HEK293 (cell line): ENCODE data around the gene URGCP.

ENCODE experiments used
- EGR2 ChIP-seq: fragments of 450-650 bp; formaldehyde crosslinking; IDR thresholded peaks from 2 replicates; pipeline ENCODE4 v1.5.1; 2016; ENCODE audit warnings: low read depth, missing biosample characterization, missing genetic modification characterization
- GLIS1 ChIP-seq: fragments of 450-650 bp; formaldehyde crosslinking; IDR thresholded peaks from 2 replicates; pipeline ENCODE4 v1.5.1; 2016; ENCODE audit warnings: missing biosample characterization, missing genetic modification characterization
- PRDM2 ChIP-seq: fragments of 450-650 bp; formaldehyde crosslinking; IDR thresholded peaks from 2 replicates; pipeline ENCODE4 v1.5.1; 2016; ENCODE audit warnings: missing biosample characterization, missing genetic modification characterization, borderline replicate concordance
- RBAK ChIP-seq: fragments of 450-650 bp; formaldehyde crosslinking; IDR thresholded peaks from 2 replicates; pipeline ENCODE4 v1.5.1; 2016; ENCODE audit warnings: missing biosample characterization, missing genetic modification characterization
- ZBTB21 ChIP-seq: fragments of 450-650 bp; formaldehyde crosslinking; IDR thresholded peaks from 2 replicates; pipeline ENCODE4 v1.5.1; 2017; ENCODE audit warnings: missing biosample characterization, missing genetic modification characterization
- ZBTB49 ChIP-seq: fragments of 450-650 bp; formaldehyde crosslinking; IDR thresholded peaks from 2 replicates; pipeline ENCODE4 v1.5.1; 2016; ENCODE audit warnings: missing biosample characterization, missing genetic modification characterization, low read depth
- ZBTB6 ChIP-seq: fragments of 450-650 bp; formaldehyde crosslinking; IDR thresholded peaks from 2 replicates; pipeline ENCODE4 v1.5.1; 2017; ENCODE audit warnings: missing biosample characterization, missing genetic modification characterization
- ZFP69B ChIP-seq: fragments of 450-650 bp; formaldehyde crosslinking; IDR thresholded peaks from 2 replicates; pipeline ENCODE4 v1.5.1; 2016; ENCODE audit warnings: missing biosample characterization, missing genetic modification characterization
- ZNF112 ChIP-seq: fragments of 450-650 bp; formaldehyde crosslinking; IDR thresholded peaks from 2 replicates; pipeline ENCODE4 v1.5.0; 2017; ENCODE audit warnings: missing biosample characterization, missing genetic modification characterization
- ZNF174 ChIP-seq: fragments of 450-650 bp; formaldehyde crosslinking; IDR thresholded peaks from 2 replicates; pipeline ENCODE4 v1.5.0; 2017; ENCODE audit warnings: missing biosample characterization, mild to moderate bottlenecking, missing genetic modification characterization
- ZNF184 ChIP-seq: fragments of 450-650 bp; IDR thresholded peaks from 2 replicates; pipeline ENCODE4 v1.5.1; 2018; ENCODE audit warnings: missing biosample characterization, mild to moderate bottlenecking, missing genetic modification characterization
- ZNF354C ChIP-seq: fragments of 450-650 bp; formaldehyde crosslinking; IDR thresholded peaks from 2 replicates; pipeline ENCODE4 v1.5.1; 2016; ENCODE audit warnings: missing biosample characterization, missing genetic modification characterization, low read depth, borderline replicate concordance
- ZNF501 ChIP-seq: fragments of 450-650 bp; formaldehyde crosslinking; IDR thresholded peaks from 2 replicates; pipeline ENCODE4 v1.5.1; 2016; ENCODE audit warnings: missing biosample characterization, missing genetic modification characterization
- ZNF530 ChIP-seq: fragments of 450-650 bp; formaldehyde crosslinking; IDR thresholded peaks from 2 replicates; pipeline ENCODE4 v1.5.1; 2016; ENCODE audit warnings: low read depth, missing biosample characterization, missing genetic modification characterization
- ZNF704 ChIP-seq: fragments of 450-650 bp; formaldehyde crosslinking; IDR thresholded peaks from 2 replicates; pipeline ENCODE4 v1.5.1; 2016; ENCODE audit warnings: missing biosample characterization, missing genetic modification characterization
- ZNF776 ChIP-seq: fragments of 450-650 bp; formaldehyde crosslinking; IDR thresholded peaks from 2 replicates; pipeline ENCODE4 v1.5.0; 2017; ENCODE audit warnings: missing biosample characterization, missing genetic modification characterization, borderline replicate concordance
- ZNF777 ChIP-seq: fragments of 450-650 bp; formaldehyde crosslinking; IDR thresholded peaks from 2 replicates; pipeline ENCODE4 v1.5.1; 2017; ENCODE audit warnings: missing biosample characterization, missing genetic modification characterization, borderline replicate concordance
- ZNF785 ChIP-seq: fragments of 450-650 bp; formaldehyde crosslinking; IDR thresholded peaks from 2 replicates; pipeline ENCODE4 v1.5.1; 2016; ENCODE audit warnings: missing biosample characterization, missing genetic modification characterization
- ZNF837 ChIP-seq: fragments of 450-650 bp; formaldehyde crosslinking; IDR thresholded peaks from 2 replicates; pipeline ENCODE4 v1.5.1; 2016; ENCODE audit warnings: missing biosample characterization, missing genetic modification characterization
- TF ChIP-seq, protein P1 (sequence below): fragments of 450-650 bp; formaldehyde crosslinking; conservative IDR thresholded peaks from 2 replicates; pipeline ENCODE4 v1.5.1; 2016; ENCODE audit warnings: low read depth, missing biosample characterization, missing genetic modification characterization
- TF ChIP-seq, protein P2 (sequence below): fragments of 450-650 bp; formaldehyde crosslinking; IDR thresholded peaks from 2 replicates; pipeline ENCODE4 v1.5.1; 2017; ENCODE audit warnings: missing biosample characterization, missing genetic modification characterization

URGCP gene

GRCh38 chr7:43925984-43926797 lies 19.8 kb upstream of the URGCP start, which contains the start of gene UBE2D4 (continued):
- TF ChIP-seq ZNF112 (tag by site-specific recombination): no peak
- no peak for TF ChIP-seq ZNF174
- peak; percentile 90 for TF ChIP-seq GLIS1 (tag by site-specific recombination)
- TF ChIP-seq, protein P1, sequence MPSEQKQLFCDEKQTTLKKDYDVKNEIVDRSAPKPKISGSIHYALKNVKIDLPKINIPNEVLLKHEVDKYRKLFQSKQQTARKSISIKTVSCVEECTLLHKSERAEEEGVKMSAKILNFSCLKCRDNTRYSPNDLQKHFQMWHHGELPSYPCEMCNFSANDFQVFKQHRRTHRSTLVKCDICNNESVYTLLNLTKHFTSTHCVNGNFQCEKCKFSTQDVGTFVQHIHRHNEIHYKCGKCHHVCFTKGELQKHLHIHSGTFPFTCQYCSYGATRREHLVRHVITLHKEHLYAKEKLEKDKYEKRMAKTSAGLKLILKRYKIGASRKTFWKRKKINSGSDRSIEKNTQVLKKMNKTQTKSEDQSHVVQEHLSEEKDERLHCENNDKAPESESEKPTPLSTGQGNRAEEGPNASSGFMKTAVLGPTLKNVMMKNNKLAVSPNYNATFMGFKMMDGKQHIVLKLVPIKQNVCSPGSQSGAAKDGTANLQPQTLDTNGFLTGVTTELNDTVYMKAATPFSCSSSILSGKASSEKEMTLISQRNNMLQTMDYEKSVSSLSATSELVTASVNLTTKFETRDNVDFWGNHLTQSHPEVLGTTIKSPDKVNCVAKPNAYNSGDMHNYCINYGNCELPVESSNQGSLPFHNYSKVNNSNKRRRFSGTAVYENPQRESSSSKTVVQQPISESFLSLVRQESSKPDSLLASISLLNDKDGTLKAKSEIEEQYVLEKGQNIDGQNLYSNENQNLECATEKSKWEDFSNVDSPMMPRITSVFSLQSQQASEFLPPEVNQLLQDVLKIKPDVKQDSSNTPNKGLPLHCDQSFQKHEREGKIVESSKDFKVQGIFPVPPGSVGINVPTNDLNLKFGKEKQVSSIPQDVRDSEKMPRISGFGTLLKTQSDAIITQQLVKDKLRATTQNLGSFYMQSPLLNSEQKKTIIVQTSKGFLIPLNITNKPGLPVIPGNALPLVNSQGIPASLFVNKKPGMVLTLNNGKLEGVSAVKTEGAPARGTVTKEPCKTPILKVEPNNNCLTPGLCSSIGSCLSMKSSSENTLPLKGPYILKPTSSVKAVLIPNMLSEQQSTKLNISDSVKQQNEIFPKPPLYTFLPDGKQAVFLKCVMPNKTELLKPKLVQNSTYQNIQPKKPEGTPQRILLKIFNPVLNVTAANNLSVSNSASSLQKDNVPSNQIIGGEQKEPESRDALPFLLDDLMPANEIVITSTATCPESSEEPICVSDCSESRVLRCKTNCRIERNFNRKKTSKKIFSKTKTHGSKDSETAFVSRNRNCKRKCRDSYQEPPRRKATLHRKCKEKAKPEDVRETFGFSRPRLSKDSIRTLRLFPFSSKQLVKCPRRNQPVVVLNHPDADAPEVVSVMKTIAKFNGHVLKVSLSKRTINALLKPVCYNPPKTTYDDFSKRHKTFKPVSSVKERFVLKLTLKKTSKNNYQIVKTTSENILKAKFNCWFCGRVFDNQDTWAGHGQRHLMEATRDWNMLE (tag by site-specific recombination): no peak
- TF ChIP-seq, protein P2, sequence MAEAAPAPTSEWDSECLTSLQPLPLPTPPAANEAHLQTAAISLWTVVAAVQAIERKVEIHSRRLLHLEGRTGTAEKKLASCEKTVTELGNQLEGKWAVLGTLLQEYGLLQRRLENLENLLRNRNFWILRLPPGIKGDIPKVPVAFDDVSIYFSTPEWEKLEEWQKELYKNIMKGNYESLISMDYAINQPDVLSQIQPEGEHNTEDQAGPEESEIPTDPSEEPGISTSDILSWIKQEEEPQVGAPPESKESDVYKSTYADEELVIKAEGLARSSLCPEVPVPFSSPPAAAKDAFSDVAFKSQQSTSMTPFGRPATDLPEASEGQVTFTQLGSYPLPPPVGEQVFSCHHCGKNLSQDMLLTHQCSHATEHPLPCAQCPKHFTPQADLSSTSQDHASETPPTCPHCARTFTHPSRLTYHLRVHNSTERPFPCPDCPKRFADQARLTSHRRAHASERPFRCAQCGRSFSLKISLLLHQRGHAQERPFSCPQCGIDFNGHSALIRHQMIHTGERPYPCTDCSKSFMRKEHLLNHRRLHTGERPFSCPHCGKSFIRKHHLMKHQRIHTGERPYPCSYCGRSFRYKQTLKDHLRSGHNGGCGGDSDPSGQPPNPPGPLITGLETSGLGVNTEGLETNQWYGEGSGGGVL: no peak
- TF ChIP-seq ZNF184: no peak
- no peak for TF ChIP-seq ZNF837
- no peak for TF ChIP-seq ZNF354C (tag by site-specific recombination)
- TF ChIP-seq ZNF530: no peak
- TF ChIP-seq ZNF704: no peak
- TF ChIP-seq EGR2: no peak
- TF ChIP-seq ZBTB21 (tag by site-specific recombination): peak; percentile 15; the same call in 1 of the 2 replicates
- TF ChIP-seq PRDM2: no peak
- peak; percentile 94 for TF ChIP-seq ZNF501
- TF ChIP-seq ZNF785: no peak
- TF ChIP-seq RBAK (tag by site-specific recombination): no peak
- TF ChIP-seq ZNF776 (tag by site-specific recombination): no peak
- TF ChIP-seq ZBTB6 (tag by site-specific recombination): no peak; the same call in 1 of the 2 replicates
- 0 out of 2 replicates have a peak, but pooled peaks have one; percentile 13 for TF ChIP-seq ZFP69B (tag by site-specific recombination)
- TF ChIP-seq ZBTB49 (tag by site-specific recombination): no peak
- TF ChIP-seq ZNF777: no peak
